GM21423 (cell line): ENCODE data around the gene SLAIN1.

Source experiments
- ATAC-seq: cut with Tn5 transposase; IDR thresholded peaks from one replicate; pipeline ENCODE4 v1.9.1; 2021; ENCODE audit warnings: mild to moderate bottlenecking, moderate library complexity; ENCODE audit not compliant: unreplicated experiment

The SLAIN1 gene

DNA sequence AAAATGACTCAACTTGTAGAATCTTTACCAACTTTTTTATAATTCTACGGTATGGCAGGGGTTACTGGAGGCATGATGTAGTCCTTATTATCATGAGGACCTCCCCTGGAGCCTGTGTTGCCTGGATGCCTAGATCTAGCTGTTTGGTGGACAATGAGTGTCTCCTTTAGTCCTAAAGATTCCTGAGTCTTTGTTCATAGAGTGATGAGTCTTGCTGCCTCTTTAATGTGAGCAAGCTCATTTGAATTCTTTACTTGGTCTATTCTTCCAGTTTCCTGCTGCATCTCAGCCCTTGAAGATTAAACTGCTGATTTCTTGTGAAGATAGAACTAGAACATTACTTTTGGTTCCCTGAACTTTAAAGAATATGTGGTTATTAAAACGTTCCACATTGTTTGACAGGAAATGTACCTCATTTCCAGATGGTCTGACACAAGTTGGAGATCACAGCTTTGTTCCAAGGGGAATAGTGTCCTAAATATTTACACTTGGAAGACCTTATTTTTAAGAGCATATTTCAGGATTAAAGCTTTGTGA lies 51.9 kb downstream of the SLAIN1 start:
- ATAC-seq, result no peak

DNA sequence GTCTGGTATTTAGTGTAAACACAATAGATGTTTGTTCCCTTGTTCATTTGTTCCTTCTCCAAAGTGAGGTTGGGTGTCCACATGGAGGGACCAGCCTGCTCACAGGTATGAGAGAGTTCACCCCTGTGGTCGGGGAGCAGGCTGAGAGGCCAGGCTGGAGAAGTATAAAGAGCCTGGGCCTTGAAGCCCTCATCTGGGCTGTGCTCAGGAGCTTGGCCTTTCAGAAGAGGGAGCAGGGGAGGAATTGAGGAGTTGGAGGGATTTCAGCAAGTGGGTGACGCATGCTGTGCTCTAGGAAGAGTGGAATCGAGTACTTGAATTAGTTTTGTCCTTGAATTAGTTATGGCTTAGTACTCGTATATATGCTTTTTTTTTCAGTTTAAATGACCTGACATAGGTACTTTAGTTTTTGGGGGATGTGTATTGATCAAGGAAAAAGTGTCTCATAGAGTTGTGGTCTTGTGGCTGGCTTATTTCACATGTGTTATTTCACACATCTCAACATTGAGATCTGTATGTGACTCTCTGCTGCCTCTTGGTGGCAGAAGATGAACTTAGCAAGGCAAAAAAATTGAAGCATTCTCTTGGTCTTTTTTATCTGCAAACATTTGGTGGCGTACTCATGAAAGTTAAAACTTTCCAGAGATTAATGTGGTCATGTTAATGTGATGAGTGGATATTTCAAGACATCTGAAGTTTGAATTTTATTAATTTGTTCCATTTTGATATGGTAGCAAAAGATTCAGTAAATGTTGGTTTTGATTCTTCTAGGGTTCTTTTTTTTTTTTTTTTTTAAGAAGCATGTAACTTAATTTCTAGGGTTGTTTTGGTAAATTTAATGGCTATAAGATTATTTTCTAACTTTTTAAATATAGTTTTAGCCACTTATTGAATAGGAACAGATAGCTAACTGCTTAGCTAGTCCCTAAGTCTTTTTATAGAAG lies 54.3 kb downstream of the SLAIN1 start:
- ATAC-seq, result peak; percentile 85

DNA sequence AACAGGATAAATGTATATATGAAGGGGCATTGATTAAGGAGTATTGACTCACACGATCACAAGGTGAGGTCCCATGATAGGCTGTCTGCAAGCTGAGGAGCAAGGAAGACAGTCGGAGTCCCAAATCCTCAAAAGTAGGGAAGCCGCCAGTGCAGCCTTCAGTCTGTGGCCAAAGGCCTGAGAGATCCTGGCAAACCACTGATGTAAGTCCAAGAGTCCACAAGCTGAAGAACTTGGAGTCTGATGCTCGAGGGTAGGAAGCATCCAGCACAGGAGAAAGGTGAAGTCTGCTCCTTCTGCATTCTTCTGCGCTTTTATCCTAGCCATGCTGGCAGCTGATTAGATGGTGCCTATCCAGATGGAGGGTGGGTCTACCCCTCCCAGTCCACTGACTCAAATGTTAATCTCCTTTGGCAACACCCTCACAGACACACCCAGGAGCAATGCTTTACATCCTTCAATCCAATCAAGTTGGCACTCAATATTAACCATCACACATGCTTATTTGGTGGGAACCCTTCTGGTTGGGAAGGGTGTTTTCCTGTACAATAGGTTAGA lies 55.1 kb downstream of the SLAIN1 start:
- ATAC-seq, result no peak

DNA sequence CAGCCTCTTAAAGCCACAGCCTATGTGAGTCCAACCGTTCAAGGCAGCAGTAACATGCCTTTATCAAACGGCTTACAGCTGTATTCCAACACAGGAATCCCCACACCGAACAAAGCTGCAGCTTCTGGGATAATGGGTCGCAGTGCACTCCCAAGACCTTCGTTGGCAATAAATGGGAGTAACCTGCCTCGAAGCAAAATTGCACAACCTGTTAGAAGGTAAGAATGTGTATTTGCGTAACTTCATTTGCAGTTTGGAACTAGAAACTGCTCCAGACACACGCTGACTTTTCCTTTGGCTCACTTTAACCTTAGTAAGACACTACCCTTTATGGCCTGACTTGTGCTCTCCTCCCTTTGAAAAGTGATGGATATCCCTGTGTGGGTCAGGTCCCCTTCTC lies 63.4 kb downstream of the SLAIN1 start:
- no peak for ATAC-seq

DNA sequence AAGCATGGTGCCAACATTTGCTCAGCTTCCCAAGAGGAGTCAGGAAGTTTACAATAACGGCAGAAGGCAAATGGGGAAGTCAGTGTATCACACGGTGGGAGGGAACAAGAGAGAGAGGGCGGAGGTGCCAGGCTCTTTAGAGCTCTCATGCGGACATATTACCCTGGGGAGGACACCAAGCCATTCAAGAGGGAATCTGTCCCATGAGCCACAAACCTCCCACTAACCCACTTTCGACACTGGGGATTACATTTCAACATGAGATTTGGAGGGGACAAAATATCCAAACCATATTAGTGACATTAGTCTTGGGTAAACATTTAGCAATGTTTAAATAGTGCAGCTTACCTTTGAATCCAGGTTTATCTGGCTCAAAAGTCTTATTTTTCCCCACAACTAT lies 69.9 kb downstream of the SLAIN1 start:
- ATAC-seq, result no peak

DNA sequence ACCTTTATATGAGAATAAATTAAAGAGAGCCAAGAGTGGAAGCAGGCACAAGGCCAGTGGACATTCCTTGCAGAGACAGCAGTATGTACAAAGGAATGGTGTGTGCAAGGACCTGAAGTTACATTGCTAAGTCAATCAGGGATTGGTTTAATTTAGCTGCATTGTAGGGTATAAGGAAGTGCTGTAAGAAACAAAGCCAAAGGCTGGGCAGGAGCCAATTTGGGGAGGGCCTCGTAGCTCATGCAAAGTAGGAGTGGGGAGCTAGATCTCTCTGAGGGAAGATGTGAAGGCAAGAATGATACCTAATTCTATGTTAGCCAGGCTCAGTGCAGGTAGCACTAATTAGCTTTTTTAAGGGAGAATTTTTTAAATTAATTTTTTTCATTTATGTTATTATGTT lies 76.7 kb downstream of the SLAIN1 start:
- ATAC-seq, result no peak

DNA sequence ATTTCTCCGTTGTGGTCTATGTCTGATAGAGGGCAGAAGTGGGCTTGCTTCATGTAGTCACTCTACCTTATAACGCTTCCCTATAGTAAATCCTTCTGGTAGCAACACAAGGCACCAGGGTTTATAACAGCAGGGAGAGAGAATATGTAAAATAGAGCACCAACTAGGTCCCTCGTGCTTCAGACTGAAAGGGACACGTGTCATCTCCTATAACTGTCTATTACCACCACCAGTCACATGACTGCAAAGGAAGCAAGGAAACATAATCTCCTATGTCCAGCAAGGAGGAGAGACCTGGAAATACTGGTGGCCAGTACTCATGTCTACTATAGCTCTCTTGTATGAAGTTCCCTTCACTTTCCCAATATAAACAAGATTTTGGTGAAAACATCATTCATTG lies 79.2 kb downstream of the SLAIN1 start:
- ATAC-seq, result no peak

DNA sequence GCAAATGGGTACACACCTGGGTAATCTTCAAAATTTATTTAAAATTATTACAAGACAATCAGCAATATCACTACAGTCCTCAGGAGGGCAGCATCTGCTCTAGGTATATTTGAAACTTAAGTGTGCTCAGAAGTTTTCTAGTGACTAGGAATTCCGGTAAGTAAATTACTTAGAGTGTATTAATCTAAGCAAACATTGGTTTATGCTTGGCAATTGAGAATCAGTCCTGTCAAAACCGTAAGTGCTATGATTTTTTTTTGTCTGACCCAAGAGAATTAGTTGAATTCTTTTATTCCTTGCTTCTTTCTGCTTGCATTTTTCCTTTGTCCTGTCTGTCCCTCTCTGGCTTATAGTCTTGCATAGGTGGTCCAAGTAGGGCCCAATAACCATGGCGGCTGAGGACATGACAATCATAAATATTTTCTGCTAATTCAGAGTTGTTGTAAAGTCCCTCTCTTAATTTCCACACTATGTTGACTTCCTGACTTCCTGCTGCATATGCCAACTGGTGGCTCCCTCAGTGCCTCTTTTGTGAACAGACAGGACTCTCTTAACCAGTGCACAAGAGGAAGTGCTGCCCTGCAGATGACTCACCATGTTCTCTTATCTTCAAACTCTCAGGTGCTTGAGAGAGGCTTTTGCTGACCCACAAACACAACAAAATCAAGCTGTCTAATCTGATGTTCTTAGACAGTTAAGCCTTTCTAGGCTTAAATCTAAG lies 82.2 kb downstream of the SLAIN1 start:
- ATAC-seq, result peak; percentile 91

DNA sequence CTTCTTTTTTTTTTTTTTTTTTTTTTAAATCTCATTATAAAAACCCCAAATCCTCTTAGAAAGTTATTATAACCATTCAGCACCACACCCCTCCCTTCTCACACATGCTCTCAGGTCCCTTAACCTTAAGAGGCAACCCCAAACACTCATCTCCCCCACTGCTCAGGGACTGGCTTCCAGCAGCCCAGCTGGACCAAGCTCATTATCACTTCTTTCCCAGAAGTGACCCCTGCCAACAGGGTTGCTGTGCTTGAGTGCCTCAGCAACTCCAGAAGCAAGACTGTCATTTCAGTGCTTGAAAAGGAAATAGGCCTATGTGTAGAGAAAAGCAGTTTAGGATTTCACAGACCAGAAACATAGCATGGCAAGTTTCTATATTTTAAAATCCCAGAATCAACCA lies 84.3 kb downstream of the SLAIN1 start:
- no peak for ATAC-seq

DNA sequence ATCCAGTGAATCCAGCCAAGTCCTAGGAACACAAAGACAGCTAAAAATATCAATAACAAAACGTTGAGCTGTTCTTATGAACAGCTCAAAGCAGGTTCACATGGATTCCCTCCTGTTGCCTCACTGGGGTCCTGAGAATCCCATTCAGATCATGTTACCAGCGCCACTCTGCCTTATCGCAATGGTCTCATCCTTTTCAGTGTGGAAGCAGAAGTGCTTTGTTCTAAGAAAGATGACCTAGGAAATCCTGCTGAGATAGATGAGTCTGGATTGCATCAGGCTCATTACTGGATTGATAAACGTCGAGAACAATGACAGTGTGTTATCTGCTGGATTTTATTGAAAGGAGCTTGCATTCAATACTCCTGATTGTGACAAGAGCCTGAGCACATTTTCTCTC lies 87.0 kb downstream of the SLAIN1 start:
- ATAC-seq, result no peak

DNA sequence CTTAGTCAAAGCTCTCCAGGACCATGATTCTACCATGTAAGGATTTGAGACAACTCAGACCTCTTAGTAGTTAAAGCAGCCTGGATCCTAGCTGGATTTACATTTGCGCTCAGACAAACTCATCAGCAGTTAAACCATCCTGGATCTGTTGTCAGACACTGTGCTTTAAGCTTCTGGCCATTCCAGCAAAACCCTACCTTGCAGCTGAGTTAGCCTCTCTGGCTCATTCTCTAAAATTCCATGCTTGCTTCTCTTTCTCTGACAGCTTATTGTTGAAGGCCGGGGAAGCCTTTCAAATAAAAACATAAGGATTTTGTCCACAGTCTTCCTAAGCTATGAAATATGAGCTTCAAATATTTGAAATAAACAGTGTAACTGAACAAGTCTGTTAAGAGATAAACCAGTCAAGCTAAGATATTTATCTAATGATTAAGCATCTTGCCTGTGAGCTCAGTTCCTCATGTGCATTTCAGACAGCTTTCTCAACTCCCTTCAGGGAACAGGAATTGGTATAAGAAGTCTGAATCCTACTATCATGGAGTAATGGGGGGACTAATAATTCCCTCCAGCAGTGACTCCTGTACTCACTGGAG lies 89.3 kb downstream of the SLAIN1 start:
- no peak for ATAC-seq

DNA sequence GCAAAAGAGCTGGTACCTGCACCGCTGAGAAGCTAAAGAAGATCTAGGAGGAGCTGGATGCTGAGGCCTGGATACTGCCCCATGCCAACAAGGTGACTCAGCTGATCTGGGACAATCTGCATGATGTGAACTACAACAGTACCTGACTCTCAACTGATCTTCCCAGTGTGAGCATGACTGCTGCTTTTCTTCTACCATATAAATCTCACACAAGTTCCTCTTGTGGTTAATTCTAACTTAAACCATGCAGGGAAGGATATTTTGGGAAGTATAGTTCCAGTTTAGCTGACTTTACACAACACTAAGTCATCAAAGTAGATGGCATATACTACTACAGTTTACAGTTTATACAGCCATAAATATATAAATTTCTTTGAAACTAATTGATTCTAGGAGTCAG lies 91.9 kb downstream of the SLAIN1 start:
- ATAC-seq, result no peak

DNA sequence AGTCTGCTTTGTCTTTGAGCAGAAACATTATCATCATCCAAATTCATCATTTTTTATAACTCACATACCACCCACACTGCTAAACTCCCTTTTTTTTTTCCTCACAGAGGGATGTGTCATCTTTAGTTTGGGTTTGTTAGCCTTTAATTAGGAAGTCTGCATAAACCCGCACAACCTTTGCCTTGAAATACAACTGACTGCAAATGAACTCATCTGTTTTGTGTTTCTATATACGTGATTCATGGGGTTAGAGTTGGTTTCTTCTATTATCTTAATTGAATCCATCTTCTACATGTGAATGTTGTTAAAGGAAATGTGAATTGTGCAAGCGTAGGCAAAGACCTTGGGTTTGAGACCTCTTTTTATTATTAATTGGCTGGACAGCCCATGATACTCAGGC lies 102.7 kb downstream of the SLAIN1 start:
- no peak for ATAC-seq

DNA sequence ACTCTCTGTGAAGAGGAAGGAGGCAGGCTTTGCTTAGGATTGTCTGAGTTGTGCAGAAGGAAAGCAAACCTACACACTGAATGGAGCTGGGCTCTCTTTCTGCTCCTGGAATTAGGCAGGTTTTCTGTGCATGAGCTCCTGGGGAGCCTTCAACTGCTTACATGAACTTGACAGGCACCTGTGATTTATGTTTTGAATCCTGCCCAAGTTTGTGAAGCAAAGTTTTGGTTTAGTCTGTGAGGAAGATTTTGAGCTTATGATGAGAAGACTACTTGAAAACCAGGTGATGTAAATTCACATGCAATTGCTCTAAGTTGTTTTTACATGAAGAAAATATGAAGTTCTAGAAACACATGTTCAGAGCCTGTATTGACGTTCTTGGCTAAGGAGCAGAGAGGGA lies 109.0 kb downstream of the SLAIN1 start:
- ATAC-seq, result no peak

DNA sequence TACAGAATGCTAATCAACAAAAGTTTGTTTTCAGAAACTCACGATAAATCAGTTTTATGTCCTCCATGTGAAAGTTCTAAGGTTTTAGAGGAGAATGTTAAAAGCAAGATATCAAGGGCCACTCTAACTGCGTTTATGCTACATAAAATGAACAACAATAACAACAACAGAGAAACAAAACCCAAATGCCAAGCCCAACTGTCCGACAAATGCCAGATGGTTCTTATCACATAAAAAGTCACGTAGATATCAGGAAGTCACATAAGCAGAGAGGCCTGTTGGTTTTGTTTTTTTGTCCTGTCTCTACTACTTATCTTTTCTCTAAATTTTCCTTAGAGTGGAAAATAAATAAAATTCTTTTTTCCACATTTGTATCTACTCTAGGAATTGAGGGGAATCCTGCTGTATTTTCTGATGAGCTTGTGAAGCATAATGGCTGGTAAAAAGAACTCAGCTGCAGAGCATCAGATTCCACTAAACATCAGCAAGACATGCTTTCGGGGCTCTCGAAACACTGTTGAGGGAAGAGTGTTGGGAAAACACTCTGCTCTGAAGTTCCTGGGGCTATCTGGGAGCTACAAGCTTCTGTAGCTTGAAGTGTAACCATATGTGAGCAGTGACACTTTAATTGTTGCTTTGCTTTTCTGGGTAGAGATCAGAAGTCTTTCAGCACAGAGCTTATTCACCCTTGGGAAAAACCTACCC lies 110.1 kb downstream of the SLAIN1 start:
- ATAC-seq, result no peak

DNA sequence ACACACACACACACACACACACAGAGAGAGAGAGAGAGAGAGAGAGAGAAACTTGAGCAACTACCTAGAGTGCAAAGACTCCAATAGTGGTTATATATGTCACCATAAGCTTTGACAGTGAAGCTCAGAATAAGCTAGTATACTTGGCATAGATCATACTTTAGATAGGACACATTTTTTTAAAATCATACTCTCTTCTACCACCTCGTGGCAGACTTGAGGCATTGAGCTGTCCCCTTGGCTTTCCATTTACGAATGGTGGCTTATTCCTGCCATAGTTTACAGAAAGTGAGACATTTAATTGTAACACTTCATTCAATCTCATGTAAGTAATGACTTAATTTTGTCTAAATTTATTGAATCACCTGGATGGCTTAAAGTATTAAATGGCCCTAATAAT lies 112.9 kb downstream of the SLAIN1 start:
- ATAC-seq, result peak; percentile 84

DNA sequence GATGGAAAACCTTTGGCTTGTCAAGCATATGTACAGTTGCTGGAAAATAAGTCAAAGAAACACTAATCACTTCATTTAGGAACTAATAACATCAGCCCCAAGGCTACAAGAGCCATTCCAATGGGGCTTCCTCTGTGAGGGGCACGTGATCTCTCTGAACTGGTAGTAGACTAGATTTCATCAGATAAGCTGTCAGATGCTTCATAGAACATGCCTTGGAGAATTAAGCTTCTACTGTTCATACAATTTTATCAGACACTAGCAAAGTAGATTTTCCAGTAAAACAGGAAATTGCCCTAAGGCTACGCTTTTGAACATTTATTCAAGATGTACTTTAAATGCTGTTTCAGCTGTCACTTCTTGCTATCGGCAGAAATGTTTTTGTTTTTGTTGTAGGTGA lies 113.4 kb downstream of the SLAIN1 start:
- ATAC-seq, result no peak

DNA sequence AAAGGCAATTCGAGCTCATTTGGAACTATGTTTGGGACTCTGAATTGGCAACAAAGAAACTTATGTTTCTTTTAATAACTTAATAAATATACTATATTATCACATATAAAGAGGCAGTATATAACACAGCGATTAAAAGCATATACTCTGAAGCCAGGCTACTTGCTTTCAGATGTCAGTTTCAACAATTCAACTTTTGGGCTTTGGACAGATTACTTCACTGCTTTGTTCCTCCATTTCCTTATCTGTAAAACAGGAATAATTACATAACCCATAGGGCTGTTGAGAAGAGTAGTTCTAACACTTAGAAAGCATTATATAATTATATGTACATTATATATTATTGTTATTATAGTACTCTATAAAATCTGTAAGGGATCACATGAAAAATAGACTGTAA lies 113.9 kb downstream of the SLAIN1 start:
- ATAC-seq, result no peak

DNA sequence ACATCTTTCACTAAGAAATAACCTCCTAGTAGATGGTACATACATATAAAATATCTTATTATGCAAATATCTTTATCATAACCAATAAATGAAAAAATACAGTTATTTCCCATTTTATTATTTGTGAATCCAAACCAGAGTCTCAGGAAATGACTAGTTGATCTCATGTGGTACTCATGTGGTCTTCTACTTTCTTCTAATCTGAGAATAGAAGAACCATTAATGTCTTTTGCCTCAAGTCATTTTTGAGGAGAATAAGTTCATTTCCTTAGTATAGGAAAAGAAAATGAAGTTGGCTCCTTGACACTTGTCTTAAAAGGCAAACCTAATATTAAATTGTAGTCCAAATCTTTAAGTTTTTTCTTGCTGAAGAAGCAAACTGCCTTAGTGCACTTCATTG lies 114.5 kb downstream of the SLAIN1 start:
- ATAC-seq, result no peak
